HepG2 (cell line): ENCODE measurements around the gene LZTS2. TPM values are rescaled to one million over a fixed set of nuclear protein-coding genes. Genes with fewer than 3 reads are reported as not detected.

Experiments
- FOSL2 ChIP-seq: sonication (generic); formaldehyde crosslinking; IDR thresholded peaks from 2 replicates; pipeline ENCODE4 v1.4.0; 2020; ENCODE audit warnings: missing genetic modification reagents
- GPBP1L1 ChIP-seq: sonication (generic); formaldehyde crosslinking; IDR thresholded peaks from 2 replicates; pipeline ENCODE4 v1.5.0; 2020; ENCODE audit warnings: mild to moderate bottlenecking, missing genetic modification reagents
- KDM3A ChIP-seq: IDR thresholded peaks from 2 replicates; pipeline ENCODE4 v1.6.1; 2018; ENCODE audit warnings: low read depth, missing compliant biosample characterization
- KLF16 ChIP-seq, 2 experiments: sonication (generic) in 1 of 2; formaldehyde crosslinking in 1 of 2; IDR thresholded peaks; 2 replicates each; pipeline versions ENCODE4 v1.6.1 to v1.8.0; 2016 to 2023; ENCODE audit warnings: missing genetic modification reagents in 2 of 2, missing compliant biosample characterization in 1 of 2
- NFKBIZ ChIP-seq: IDR thresholded peaks from 2 replicates; pipeline ENCODE4 v1.6.1; 2018; ENCODE audit warnings: missing genetic modification reagents, missing compliant biosample characterization
- NRL ChIP-seq: sonication (generic); formaldehyde crosslinking; IDR thresholded peaks from 2 replicates; pipeline ENCODE4 v1.5.0; 2020; ENCODE audit warnings: missing genetic modification reagents, mild to moderate bottlenecking, moderate library complexity, borderline replicate concordance
- PHF21A ChIP-seq: sonication (generic); formaldehyde crosslinking; IDR thresholded peaks from 2 replicates; pipeline ENCODE4 v1.5.0; 2020; ENCODE audit warnings: mild to moderate bottlenecking, missing genetic modification reagents
- PPARG ChIP-seq: conservative IDR thresholded peaks from 2 replicates; pipeline ENCODE4 v1.6.1; 2016; ENCODE audit warnings: missing biosample characterization, missing genetic modification reagents
- RBFOX2 ChIP-seq: fragments of 200-400 bp; formaldehyde crosslinking; IDR thresholded peaks from 2 replicates; pipeline ENCODE4 v1.6.1; 2017; ENCODE audit warnings: low read depth, mild to moderate bottlenecking, low read length
- RCOR2 ChIP-seq: IDR thresholded peaks from 2 replicates; pipeline ENCODE4 v1.6.1; 2016; ENCODE audit warnings: missing biosample characterization, missing genetic modification reagents
- ZNF12 ChIP-seq: sonication (generic); formaldehyde crosslinking; IDR thresholded peaks from 2 replicates; pipeline ENCODE4 v1.5.0; 2020; ENCODE audit warnings: missing genetic modification reagents
- ZNF547 ChIP-seq: sonication (generic); formaldehyde crosslinking; IDR thresholded peaks from 2 replicates; pipeline ENCODE4 v1.5.1; 2020; ENCODE audit warnings: mild to moderate bottlenecking, missing genetic modification reagents
- ZNF607 ChIP-seq: sonication (generic); formaldehyde crosslinking; IDR thresholded peaks from 2 replicates; pipeline ENCODE4 v1.5.1; 2020; ENCODE audit warnings: missing genetic modification reagents, mild to moderate bottlenecking, borderline replicate concordance
- ZNF777 ChIP-seq: sonication (generic); formaldehyde crosslinking; IDR thresholded peaks from 2 replicates; pipeline ENCODE4 v1.4.0; 2020; ENCODE audit warnings: missing genetic modification reagents
- ZNF816 ChIP-seq: sonication (generic); formaldehyde crosslinking; IDR thresholded peaks from 2 replicates; pipeline ENCODE4 v1.8.0; 2022; ENCODE audit warnings: missing genetic modification reagents, mild to moderate bottlenecking, borderline replicate concordance
- polyA plus RNA-seq, 8 experiments: library from polyadenylated mRNA; depleted of rRNA in 3 of 8; stranded (reverse) in 7 of 8; unstranded in 1 of 8; fragments of >200 nt; fragmentation: Illumina TruSeq in 4 of 8; extraction: Trizol in 4 of 8; gene quantifications; 2 replicates each; pipeline versions ENCODE4 v1.2.1 to v1.2.3, GENCODE V29; 2011 to 2016; ENCODE audit warnings: low read depth in 4 of 8, missing spikeins in 1 of 8, mixed read lengths in 1 of 8; ENCODE audit not compliant: insufficient read depth in 1 of 8
- total RNA-seq, 5 experiments: library from RNA; depleted of rRNA; stranded (reverse); fragments of >200 nt; fragmentation: Illumina TruSeq; extraction: Trizol; gene quantifications; 2 replicates each; pipeline ENCODE4 v1.2.3, GENCODE V29; 2016; ENCODE audit warnings: low read depth in 1 of 5
- TF ChIP-seq, protein P1 (sequence below): sonication (generic); formaldehyde crosslinking; IDR thresholded peaks from 2 replicates; pipeline ENCODE4 v1.4.0; 2020; ENCODE audit warnings: missing genetic modification reagents
- TF ChIP-seq, protein P2 (sequence below): sonication (generic); formaldehyde crosslinking; IDR thresholded peaks from 2 replicates; pipeline ENCODE4 v1.4.0; 2020; ENCODE audit warnings: missing genetic modification reagents
- TF ChIP-seq, protein P3 (sequence below): sonication (generic); formaldehyde crosslinking; IDR thresholded peaks from 2 replicates; pipeline ENCODE4 v1.4.0; 2020; ENCODE audit warnings: missing genetic modification reagents

LZTS2 gene
- total and polyA plus RNA-seq, 2 of the 13 experiments (the other 11 are each of a cell fraction or from before 2014, with no cell fraction given) = 43.6 to 65.6 TPM

DNA sequence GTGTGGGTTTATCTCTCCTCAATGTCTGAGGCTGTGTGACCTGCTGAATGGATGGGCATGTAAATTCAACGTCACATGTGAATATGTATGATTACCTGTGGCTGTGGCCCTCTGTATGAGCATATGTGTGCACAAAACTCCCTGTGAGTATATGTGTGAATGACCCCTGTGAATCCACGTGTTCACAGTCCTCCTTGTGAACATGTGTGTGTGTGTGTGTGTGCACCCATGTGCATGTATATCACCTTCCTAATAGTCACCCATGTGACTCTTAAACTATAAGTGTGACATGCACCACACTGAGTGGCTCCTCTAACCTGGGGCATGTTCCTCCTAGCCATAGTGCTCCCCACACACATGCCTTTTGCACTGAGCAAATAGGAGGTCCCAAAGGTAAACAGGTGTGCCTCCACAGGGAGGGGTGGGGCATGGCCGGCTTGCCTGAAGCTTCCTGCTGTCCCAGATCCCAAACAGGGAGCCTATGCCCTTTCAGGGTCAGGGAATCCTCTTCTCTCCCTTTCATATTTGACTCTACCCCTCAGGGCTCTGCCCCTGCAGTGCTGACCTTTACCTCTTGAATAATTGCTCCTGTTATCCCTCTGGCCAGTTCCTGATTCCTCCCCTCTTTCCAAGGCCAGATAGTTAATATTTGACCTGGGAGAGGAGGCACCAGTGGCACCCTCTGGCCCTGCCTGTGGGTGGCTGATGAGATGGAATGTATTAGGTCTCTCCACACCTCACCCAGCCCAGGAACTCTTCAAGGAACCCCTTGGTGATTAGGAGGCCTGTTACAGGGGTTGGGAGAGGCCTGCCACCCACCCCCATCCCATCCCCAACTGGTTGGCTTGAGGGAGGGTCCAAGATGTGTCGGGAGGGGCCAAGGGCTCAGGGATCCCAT is 28.4 kb upstream of the LZTS2 start (continued):
- TF ChIP-seq, protein P1, sequence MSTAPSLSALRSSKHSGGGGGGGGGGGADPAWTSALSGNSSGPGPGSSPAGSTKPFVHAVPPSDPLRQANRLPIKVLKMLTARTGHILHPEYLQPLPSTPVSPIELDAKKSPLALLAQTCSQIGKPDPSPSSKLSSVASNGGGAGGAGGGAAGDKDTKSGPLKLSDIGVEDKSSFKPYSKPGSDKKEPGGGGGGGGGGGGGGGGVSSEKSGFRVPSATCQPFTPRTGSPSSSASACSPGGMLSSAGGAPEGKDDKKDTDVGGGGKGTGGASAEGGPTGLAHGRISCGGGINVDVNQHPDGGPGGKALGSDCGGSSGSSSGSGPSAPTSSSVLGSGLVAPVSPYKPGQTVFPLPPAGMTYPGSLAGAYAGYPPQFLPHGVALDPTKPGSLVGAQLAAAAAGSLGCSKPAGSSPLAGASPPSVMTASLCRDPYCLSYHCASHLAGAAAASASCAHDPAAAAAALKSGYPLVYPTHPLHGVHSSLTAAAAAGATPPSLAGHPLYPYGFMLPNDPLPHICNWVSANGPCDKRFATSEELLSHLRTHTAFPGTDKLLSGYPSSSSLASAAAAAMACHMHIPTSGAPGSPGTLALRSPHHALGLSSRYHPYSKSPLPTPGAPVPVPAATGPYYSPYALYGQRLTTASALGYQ = peak; percentile 97
- TF ChIP-seq ZNF816 (CRISPR knock-in tag) (0 out of 2 replicates have a peak, but pooled peaks have one; percentile 49), KLF16 (CRISPR knock-in tag; IDR thresholded peaks at IDR 0.05) (peak in 1 of 2 experiments; percentile 98; a peak in 2 of 4 replicates), NFKBIZ (peak; percentile 83; the same call in 1 of the 2 replicates), RBFOX2 (no peak; the same call in 1 of the 2 replicates), PHF21A (CRISPR knock-in tag) (peak; percentile 100), PPARG (peak; percentile 94), ZNF547 (CRISPR knock-in tag) (no peak; the same call in 1 of the 2 replicates), GPBP1L1 (CRISPR knock-in tag) (no peak), KDM3A (0 out of 2 replicates have a peak, but pooled peaks have one; percentile 70), NRL (CRISPR knock-in tag) (0 out of 2 replicates have a peak, but pooled peaks have one; percentile 9), ZNF607 (no peak), FOSL2 (CRISPR knock-in tag) (peak; percentile 75; the same call in 1 of the 2 replicates), ZNF12 (peak; percentile 36; the same call in 1 of the 2 replicates), ZNF777 (CRISPR knock-in tag) (no peak), RCOR2 (CRISPR knock-in tag) (peak; percentile 88)
- TF ChIP-seq, protein P2, sequence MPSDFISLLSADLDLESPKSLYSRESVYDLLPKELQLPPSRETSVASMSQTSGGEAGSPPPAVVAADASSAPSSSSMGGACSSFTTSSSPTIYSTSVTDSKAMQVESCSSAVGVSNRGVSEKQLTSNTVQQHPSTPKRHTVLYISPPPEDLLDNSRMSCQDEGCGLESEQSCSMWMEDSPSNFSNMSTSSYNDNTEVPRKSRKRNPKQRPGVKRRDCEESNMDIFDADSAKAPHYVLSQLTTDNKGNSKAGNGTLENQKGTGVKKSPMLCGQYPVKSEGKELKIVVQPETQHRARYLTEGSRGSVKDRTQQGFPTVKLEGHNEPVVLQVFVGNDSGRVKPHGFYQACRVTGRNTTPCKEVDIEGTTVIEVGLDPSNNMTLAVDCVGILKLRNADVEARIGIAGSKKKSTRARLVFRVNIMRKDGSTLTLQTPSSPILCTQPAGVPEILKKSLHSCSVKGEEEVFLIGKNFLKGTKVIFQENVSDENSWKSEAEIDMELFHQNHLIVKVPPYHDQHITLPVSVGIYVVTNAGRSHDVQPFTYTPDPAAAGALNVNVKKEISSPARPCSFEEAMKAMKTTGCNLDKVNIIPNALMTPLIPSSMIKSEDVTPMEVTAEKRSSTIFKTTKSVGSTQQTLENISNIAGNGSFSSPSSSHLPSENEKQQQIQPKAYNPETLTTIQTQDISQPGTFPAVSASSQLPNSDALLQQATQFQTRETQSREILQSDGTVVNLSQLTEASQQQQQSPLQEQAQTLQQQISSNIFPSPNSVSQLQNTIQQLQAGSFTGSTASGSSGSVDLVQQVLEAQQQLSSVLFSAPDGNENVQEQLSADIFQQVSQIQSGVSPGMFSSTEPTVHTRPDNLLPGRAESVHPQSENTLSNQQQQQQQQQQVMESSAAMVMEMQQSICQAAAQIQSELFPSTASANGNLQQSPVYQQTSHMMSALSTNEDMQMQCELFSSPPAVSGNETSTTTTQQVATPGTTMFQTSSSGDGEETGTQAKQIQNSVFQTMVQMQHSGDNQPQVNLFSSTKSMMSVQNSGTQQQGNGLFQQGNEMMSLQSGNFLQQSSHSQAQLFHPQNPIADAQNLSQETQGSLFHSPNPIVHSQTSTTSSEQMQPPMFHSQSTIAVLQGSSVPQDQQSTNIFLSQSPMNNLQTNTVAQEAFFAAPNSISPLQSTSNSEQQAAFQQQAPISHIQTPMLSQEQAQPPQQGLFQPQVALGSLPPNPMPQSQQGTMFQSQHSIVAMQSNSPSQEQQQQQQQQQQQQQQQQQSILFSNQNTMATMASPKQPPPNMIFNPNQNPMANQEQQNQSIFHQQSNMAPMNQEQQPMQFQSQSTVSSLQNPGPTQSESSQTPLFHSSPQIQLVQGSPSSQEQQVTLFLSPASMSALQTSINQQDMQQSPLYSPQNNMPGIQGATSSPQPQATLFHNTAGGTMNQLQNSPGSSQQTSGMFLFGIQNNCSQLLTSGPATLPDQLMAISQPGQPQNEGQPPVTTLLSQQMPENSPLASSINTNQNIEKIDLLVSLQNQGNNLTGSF (CRISPR knock-in tag) = no peak
- TF ChIP-seq, protein P3, sequence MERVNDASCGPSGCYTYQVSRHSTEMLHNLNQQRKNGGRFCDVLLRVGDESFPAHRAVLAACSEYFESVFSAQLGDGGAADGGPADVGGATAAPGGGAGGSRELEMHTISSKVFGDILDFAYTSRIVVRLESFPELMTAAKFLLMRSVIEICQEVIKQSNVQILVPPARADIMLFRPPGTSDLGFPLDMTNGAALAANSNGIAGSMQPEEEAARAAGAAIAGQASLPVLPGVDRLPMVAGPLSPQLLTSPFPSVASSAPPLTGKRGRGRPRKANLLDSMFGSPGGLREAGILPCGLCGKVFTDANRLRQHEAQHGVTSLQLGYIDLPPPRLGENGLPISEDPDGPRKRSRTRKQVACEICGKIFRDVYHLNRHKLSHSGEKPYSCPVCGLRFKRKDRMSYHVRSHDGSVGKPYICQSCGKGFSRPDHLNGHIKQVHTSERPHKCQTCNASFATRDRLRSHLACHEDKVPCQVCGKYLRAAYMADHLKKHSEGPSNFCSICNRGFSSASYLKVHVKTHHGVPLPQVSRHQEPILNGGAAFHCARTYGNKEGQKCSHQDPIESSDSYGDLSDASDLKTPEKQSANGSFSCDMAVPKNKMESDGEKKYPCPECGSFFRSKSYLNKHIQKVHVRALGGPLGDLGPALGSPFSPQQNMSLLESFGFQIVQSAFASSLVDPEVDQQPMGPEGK = peak; percentile 97
